Measurements from ENCODE around the gene MAOB. TPM values are rescaled to one million over a fixed set of nuclear protein-coding genes. Genes with fewer than 3 reads are reported as not detected.

Gene MAOB
- total RNA-seq, 4 donors from 2014 or later = 1.2 to 9.5 (median 3.4) TPM

DNA sequence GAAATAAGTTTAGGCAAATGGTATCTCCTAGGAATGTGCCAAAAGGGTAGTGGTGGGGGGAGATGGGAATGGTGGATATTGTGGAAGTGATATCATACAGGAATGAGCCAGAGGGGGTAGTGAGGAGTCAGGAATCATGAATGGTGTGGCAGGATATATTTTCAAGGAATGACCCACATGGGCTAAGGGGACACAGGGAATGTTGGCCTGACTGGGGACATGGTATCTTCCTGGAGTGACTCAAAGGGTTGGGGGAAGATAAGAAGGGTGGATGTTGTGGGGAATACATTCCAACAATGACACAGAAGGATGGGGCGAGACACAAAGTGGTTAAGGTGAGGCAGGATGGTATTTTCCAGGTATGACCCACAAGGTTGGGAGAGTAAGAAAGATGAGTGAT is 165.6 kb downstream of the MAOB start:
- Histone ChIP-seq H3K36me3 (peaks cover 4 to 19% of the 10 kb centered on the region in 2 donors), H3K27ac (peak overlapping the region in 1 of 3 donors; percentile 12), H3K27me3 (no peaks in the 10 kb centered on the region), H3K4me3 (replicated peaks in 1 of 3) (no peak overlapping the region), H3K9me3 (no peaks in the 10 kb centered on the region), H3K4me1 (no peaks in the 10 kb centered on the region)
- no peak for TF ChIP-seq POLR2A (IDR thresholded peaks at IDR 0.05)
- TF ChIP-seq, protein P1, sequence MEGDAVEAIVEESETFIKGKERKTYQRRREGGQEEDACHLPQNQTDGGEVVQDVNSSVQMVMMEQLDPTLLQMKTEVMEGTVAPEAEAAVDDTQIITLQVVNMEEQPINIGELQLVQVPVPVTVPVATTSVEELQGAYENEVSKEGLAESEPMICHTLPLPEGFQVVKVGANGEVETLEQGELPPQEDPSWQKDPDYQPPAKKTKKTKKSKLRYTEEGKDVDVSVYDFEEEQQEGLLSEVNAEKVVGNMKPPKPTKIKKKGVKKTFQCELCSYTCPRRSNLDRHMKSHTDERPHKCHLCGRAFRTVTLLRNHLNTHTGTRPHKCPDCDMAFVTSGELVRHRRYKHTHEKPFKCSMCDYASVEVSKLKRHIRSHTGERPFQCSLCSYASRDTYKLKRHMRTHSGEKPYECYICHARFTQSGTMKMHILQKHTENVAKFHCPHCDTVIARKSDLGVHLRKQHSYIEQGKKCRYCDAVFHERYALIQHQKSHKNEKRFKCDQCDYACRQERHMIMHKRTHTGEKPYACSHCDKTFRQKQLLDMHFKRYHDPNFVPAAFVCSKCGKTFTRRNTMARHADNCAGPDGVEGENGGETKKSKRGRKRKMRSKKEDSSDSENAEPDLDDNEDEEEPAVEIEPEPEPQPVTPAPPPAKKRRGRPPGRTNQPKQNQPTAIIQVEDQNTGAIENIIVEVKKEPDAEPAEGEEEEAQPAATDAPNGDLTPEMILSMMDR (IDR thresholded peaks at IDR 0.05) = no peak
- intact Hi-C loops (cut with DNase I) = no loop called here
- 100% methylated on average over 1 of the region's 1 CpG for WGBS, 2 donors
- no peak for DNase-seq

Other genes starting within 250 kb of the MAOB start
- 100 to 1,000 TPM; 287 to 362 (median 316) TPM for gene MAOA, start 226.2 kb downstream of the MAOB start, total RNA-seq
- under 1 TPM in 2 of 4 donors, not detected in 2; 0.22 to 0.81 TPM for gene NDP, start 90.9 kb upstream of the MAOB start, total RNA-seq

Measured in thyroid gland (tissue), 4 donors.